Activated naive CD8-positive, alpha-beta T cell treated with anti-CD3 and anti-CD28 coated beads, Interleukin-2, amount 50 U/mL, for 24 hours (primary cell): Measurements from ENCODE around the gene PRSS12.
"Not testable (repeated sequence)": the region's sequence is repeated elsewhere in the genome, so short reads cannot be mapped to it uniquely, and the experiment has no call there.

Experiments used
- ATAC-seq: fragments of 150-1000 bp; cut with Tn5 transposase; one replicate; pipeline ENCODE4 v1.10.0; 2021
- DNase-seq: peaks from one replicate; pipeline ENCODE4 v3.0.0; 2021
- H3K27ac Mint-ChIP-seq: one replicate; pipeline ENCODE4 v1.8.0; 2021; ENCODE audit warnings: mild to moderate bottlenecking, mixed read lengths
- H3K27me3 Mint-ChIP-seq: one replicate; pipeline ENCODE4 v1.8.0; 2021; ENCODE audit warnings: mixed read lengths
- H3K36me3 Mint-ChIP-seq: one replicate; pipeline ENCODE4 v1.8.0; 2021; ENCODE audit warnings: low read depth, mixed read lengths
- H3K4me1 Mint-ChIP-seq: one replicate; pipeline ENCODE4 v1.8.0; 2021; ENCODE audit warnings: mixed read lengths
- H3K4me3 Mint-ChIP-seq: one replicate; pipeline ENCODE4 v1.8.0; 2021; ENCODE audit warnings: mild to moderate bottlenecking, moderate library complexity, mixed read lengths
- H3K9me3 Mint-ChIP-seq: one replicate; pipeline ENCODE4 v1.8.0; 2021; ENCODE audit warnings: mixed read lengths

Gene PRSS12

DNA sequence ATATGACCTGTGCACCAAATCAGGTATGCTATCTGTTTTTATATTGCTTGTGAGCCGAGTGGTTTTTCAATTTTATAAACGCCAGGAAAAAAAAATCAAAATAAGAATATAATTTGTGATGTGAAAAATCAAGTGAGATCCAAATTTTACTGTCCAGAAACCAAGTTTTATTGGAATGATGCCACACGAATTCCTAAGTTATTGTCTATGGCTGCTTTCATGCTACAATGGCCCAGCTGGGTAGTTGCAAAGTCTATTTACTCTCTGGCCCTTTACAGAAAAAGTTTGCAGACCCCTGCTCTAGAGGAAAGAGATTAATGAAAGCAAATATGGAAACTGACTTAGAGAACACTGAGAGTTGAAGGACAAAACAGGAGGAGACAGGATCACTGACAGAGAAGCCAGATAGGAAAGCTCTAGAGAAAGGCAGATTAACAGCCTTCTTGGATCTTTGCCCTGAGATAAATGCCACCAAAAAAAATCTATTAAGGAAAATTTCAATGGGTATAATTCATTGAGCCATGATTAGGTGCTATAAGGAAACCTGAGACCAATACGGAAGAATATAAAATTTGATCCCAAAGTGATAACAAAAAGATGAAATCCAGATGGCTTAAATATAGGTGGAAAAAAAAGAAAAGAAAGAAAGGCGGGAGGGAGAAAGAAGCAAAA is 29.8 kb downstream of the PRSS12 start:
- H3K27ac Mint-ChIP-seq: no peak overlapping the region
- no peaks in the 10 kb centered on the region for H3K4me1 Mint-ChIP-seq
- H3K36me3 Mint-ChIP-seq: no peaks in the 10 kb centered on the region
- no peak for ATAC-seq
- no peaks in the 10 kb centered on the region for H3K9me3 Mint-ChIP-seq
- H3K4me3 Mint-ChIP-seq: no peak overlapping the region
- H3K27me3 Mint-ChIP-seq: peaks cover 17% of the 10 kb centered on the region
- no peak for DNase-seq

DNA sequence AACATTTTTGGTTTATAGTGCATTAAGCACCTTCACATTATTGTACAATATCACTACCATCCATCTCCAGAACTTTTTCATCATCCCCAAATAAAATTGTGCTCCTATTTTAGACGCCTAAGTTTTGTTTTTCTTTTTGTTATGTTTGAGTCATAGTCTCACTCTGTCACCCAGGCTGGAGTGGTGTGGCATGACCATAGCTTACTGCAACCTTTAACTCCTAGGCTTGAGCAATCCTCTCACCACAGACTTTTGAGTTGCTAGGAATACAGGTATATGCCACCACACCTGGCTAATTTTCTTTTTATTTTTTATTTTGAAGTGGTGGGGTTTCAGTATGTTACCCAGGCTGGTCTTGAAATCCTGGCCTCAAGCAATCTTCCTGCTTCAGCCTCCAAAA is 33.9 kb downstream of the PRSS12 start:
- Mint-ChIP-seq H3K36me3 (no peaks in the 10 kb centered on the region), H3K27me3 (peaks cover 17% of the 10 kb centered on the region), H3K4me3 (no peak overlapping the region), H3K9me3 (no peaks in the 10 kb centered on the region), H3K4me1 (no peaks in the 10 kb centered on the region), H3K27ac (no peak overlapping the region)
- DNase-seq: no peak
- no peak for ATAC-seq

GRCh38 chr4:118317691-118318090 is 35.1 kb downstream of the PRSS12 start:
- peaks cover 16% of the 10 kb centered on the region for H3K27me3 Mint-ChIP-seq
- H3K4me1 Mint-ChIP-seq: no peaks in the 10 kb centered on the region
- H3K27ac Mint-ChIP-seq: no peak overlapping the region
- no peaks in the 10 kb centered on the region for H3K9me3 Mint-ChIP-seq
- ATAC-seq (no peak), DNase-seq (no peak)
- H3K36me3 Mint-ChIP-seq: no peaks in the 10 kb centered on the region
- H3K4me3 Mint-ChIP-seq: no peak overlapping the region

- H3K27me3 Mint-ChIP-seq: peaks cover 5% of the 10 kb centered on the region
- DNase-seq: no peak
- no peak overlapping the region for H3K4me3 Mint-ChIP-seq
Observed at GRCh38 chr4:118314221-118314620, 38.6 kb downstream of the PRSS12 start.

DNA sequence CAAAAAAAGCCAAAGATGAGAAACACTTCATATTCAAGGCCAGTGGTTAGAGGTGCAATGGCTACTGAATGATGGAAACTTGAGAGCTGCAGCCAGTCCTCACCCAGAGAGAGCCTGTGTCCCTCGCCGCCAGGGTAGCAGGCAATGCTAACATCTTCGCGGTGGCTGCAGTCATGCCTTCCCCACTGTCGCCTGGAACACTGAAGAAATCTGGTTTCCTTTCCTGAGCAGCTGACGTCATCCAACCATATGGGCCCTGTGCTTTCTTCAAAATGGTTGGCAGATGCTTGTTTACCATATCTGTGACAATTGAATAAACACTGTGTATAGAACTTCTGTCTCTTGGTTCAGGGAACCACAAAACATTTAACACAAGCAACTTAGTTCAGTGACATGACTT is 39.7 kb downstream of the PRSS12 start:
- H3K9me3 Mint-ChIP-seq: no peaks in the 10 kb centered on the region
- ATAC-seq (no peak), DNase-seq (no peak)
- no peak overlapping the region for H3K27ac Mint-ChIP-seq
- H3K4me1 Mint-ChIP-seq: no peaks in the 10 kb centered on the region
- H3K27me3 Mint-ChIP-seq: peaks cover 1% of the 10 kb centered on the region
- no peak overlapping the region for H3K4me3 Mint-ChIP-seq
- H3K36me3 Mint-ChIP-seq: no peaks in the 10 kb centered on the region

More at GRCh38 chr4:118314221-118314620, 38.6 kb downstream of the PRSS12 start:
- Mint-ChIP-seq H3K9me3 (no peaks in the 10 kb centered on the region), H3K27ac (no peak overlapping the region), H3K4me1 (no peaks in the 10 kb centered on the region), H3K36me3 (no peaks in the 10 kb centered on the region)
- ATAC-seq: no peak

DNA sequence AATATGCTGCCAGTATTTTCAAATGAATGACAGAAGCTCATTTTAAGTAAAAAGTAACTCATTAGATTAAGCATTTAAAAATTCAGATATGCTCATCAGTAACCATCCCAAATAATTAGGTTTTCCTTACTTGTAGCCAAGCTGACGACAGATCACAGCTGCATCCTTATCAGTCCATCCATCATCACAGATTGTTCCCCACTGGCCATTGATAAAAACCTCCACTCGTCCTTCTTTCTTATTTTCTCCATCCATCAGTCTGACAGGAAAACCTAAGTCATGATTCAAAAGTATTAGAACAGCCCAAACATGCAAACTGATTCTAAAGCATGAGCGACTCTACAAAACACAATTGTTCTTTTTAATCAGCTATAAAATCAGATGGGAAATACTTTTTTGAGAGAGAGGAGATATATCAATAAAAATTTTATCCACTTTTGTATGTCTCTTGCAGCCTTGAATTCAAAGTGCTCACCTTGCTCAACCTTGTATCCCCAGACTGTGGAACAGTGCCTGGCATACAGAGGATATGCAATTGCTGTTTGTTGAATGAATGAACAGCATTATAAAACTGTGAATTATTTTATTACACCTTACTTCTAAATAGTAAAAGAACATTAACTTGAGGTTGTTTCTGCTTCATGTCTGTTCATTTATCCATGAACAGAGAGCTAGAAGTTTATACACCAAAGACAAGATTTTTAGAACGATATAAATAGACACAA is 44.3 kb downstream of the PRSS12 start:
- Mint-ChIP-seq H3K4me3 (no peak overlapping the region), H3K27me3 (peaks cover 7% of the 10 kb centered on the region), H3K36me3 (no peaks in the 10 kb centered on the region), H3K9me3 (no peaks in the 10 kb centered on the region), H3K4me1 (no peaks in the 10 kb centered on the region), H3K27ac (no peak overlapping the region)
- DNase-seq: no peak
- ATAC-seq: no peak

GRCh38 chr4:118307643-118308042 is 45.2 kb downstream of the PRSS12 start:
- DNase-seq (no peak), ATAC-seq (no peak)
- Mint-ChIP-seq H3K9me3 (no peaks in the 10 kb centered on the region), H3K36me3 (no peaks in the 10 kb centered on the region), H3K27me3 (peaks cover 9% of the 10 kb centered on the region), H3K4me1 (no peaks in the 10 kb centered on the region), H3K4me3 (no peak overlapping the region), H3K27ac (no peak overlapping the region)

DNA sequence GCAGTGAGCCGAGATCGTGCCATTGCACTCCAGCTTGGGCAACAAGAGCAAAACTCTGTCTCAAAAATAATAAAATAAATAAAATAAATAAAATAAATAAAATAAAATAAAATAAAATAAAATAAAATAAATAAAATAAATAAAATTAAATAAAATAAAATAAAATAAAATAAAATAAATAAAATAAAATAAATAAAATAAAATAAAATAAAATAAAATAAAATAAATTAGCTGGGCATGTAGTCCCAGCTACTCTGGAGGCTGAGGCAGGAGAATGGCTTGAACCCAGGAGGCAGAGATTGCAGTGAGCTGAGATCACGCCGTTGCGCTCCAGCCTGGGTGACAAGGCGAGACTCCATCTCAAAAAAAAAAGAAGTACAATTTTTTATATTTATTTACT is 53.2 kb downstream of the PRSS12 start:
- not testable (repeated sequence) for H3K9me3 Mint-ChIP-seq, H3K27me3 Mint-ChIP-seq, H3K4me3 Mint-ChIP-seq, H3K27ac Mint-ChIP-seq, ATAC-seq, H3K4me1 Mint-ChIP-seq, DNase-seq, H3K36me3 Mint-ChIP-seq

GRCh38 chr4:118296729-118297128 is 56.1 kb downstream of the PRSS12 start:
- H3K27ac Mint-ChIP-seq: no peak overlapping the region
- H3K9me3 Mint-ChIP-seq: no peaks in the 10 kb centered on the region
- peaks cover 3% of the 10 kb centered on the region for H3K27me3 Mint-ChIP-seq
- H3K4me1 Mint-ChIP-seq: no peaks in the 10 kb centered on the region
- H3K4me3 Mint-ChIP-seq: no peak overlapping the region
- DNase-seq: no peak
- no peak for ATAC-seq
- no peaks in the 10 kb centered on the region for H3K36me3 Mint-ChIP-seq

GRCh38 chr4:118290951-118291350 is 61.9 kb downstream of the PRSS12 start:
- Mint-ChIP-seq H3K27me3 (no peaks in the 10 kb centered on the region), H3K27ac (no peak overlapping the region), H3K4me3 (no peak overlapping the region), H3K9me3 (no peaks in the 10 kb centered on the region), H3K4me1 (peaks cover 2% of the 10 kb centered on the region), H3K36me3 (no peaks in the 10 kb centered on the region)
- ATAC-seq (no peak), DNase-seq (no peak)

- H3K27ac Mint-ChIP-seq: no peak overlapping the region
- ATAC-seq (no peak), DNase-seq (no peak)
Observed at GRCh38 chr4:118289794-118290193, 63.0 kb downstream of the PRSS12 start.

DNA sequence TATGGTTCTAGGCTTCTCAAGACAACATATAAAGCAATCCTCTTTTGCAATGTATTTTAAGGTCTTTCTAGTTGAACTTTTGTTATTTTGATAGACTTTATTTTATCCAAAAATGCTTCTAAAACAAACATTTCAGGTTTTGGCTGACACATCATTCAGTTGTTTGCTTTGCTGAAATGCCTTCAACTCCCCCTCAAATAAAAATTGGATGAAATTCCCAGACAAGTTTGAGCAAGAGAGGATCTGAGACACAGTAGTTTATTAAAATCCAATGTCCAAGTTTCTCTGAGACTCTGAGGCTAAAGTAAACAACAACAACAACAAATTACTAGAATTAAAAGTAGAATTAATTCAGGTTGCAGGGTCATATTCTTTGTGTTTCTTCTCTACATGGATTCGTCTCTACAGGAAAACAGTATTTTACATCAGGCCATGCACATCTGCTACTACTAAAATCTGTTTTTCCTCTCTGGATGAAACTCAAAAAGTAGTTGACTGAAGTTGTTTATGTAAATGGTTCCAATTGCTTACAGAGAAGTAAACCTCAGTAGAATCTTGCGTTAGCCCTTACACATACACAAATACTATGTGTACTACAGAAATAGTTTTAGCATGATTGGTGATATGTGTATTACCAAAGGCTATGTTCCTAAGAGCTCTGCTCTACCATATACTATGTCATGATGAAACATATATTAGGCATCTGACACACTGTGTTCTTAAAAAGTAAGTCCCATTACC is 64.9 kb downstream of the PRSS12 start:
- no peak for DNase-seq
- H3K36me3 Mint-ChIP-seq: no peaks in the 10 kb centered on the region

More at GRCh38 chr4:118289794-118290193, 63.0 kb downstream of the PRSS12 start:
- H3K9me3 Mint-ChIP-seq: no peaks in the 10 kb centered on the region
- H3K4me1 Mint-ChIP-seq: peaks cover 2% of the 10 kb centered on the region
- H3K27me3 Mint-ChIP-seq: no peaks in the 10 kb centered on the region
- H3K4me3 Mint-ChIP-seq: no peak overlapping the region
- H3K36me3 Mint-ChIP-seq: no peaks in the 10 kb centered on the region

GRCh38 chr4:118286685-118287084 is 66.1 kb downstream of the PRSS12 start:
- ATAC-seq: no peak
- H3K36me3 Mint-ChIP-seq: peaks cover 6% of the 10 kb centered on the region

More for the DNA sequence above, 64.9 kb downstream of the PRSS12 start:
- Mint-ChIP-seq H3K4me3 (no peak overlapping the region), H3K27me3 (no peaks in the 10 kb centered on the region), H3K9me3 (no peaks in the 10 kb centered on the region), H3K4me1 (peaks cover 2% of the 10 kb centered on the region), H3K27ac (no peak overlapping the region)
- no peak for ATAC-seq

GRCh38 chr4:118285931-118286330 is 66.9 kb downstream of the PRSS12 start:
- DNase-seq: no peak
- Mint-ChIP-seq H3K36me3 (peaks cover 13% of the 10 kb centered on the region), H3K4me3 (no peak overlapping the region), H3K27me3 (no peaks in the 10 kb centered on the region), H3K27ac (no peak overlapping the region), H3K4me1 (peaks cover 17% of the 10 kb centered on the region), H3K9me3 (no peaks in the 10 kb centered on the region)
- ATAC-seq: no peak

More at GRCh38 chr4:118286685-118287084, 66.1 kb downstream of the PRSS12 start:
- no peaks in the 10 kb centered on the region for H3K9me3 Mint-ChIP-seq
- no peak overlapping the region for H3K27ac Mint-ChIP-seq
- H3K4me1 Mint-ChIP-seq: peaks cover 11% of the 10 kb centered on the region
- no peak for DNase-seq
- no peaks in the 10 kb centered on the region for H3K27me3 Mint-ChIP-seq
- no peak overlapping the region for H3K4me3 Mint-ChIP-seq

DNA sequence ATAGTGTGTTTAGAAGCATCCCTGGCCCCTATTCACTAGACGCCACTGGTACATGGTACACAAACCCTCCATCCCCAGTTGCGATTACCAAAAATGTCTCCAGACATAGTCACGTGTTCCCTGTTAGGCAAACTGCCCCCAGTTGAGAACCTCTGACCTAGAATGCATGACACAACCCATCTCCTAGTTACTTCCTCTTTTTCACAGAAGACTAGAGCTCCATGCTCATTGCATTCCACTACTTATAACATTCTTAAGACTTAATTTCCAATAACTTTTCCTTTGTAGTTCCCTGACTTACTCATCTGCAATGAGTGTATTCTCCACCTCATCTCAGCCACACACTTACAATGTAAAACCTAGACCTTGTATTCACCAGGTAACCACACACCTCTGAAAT is 68.6 kb downstream of the PRSS12 start:
- Mint-ChIP-seq H3K4me1 (peaks cover 30% of the 10 kb centered on the region), H3K9me3 (no peaks in the 10 kb centered on the region), H3K27me3 (no peaks in the 10 kb centered on the region), H3K36me3 (peaks cover 31% of the 10 kb centered on the region), H3K27ac (no peak overlapping the region), H3K4me3 (no peak overlapping the region)
- ATAC-seq (no peak), DNase-seq (no peak)
